ENCODE measurements around the gene IRX5. TPM values are rescaled to one million over a fixed set of nuclear protein-coding genes. Genes with fewer than 3 reads are reported as not detected.

The IRX5 gene
- total RNA-seq, 3 donors from 2014 or later = 10.9 to 119 (median 59.0) TPM

DNA sequence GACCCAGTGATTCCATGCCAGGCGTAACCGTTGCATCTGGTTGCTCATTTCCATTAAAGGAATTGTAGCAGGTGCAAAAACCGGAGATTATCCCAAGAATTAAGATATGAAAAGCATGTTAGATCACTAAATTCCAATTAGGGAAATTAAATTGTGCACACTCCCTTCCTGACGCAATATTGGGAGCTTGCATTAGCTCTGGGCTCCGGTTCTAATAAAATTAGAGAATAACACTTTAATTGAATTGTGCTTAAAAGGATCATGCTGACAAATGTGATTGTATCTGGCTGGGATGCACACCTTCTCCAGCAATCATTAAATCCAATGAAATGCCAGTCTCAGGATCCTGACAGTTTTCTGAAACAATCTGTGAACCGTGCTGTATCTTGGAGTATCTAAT is 38.1 kb downstream of the IRX5 start:
- no peak for TF ChIP-seq POLR2A (IDR thresholded peaks at IDR 0.05)
- TF ChIP-seq POLR2AphosphoS5 (IDR thresholded peaks at IDR 0.05) = no peak
- TF ChIP-seq, protein P1, sequence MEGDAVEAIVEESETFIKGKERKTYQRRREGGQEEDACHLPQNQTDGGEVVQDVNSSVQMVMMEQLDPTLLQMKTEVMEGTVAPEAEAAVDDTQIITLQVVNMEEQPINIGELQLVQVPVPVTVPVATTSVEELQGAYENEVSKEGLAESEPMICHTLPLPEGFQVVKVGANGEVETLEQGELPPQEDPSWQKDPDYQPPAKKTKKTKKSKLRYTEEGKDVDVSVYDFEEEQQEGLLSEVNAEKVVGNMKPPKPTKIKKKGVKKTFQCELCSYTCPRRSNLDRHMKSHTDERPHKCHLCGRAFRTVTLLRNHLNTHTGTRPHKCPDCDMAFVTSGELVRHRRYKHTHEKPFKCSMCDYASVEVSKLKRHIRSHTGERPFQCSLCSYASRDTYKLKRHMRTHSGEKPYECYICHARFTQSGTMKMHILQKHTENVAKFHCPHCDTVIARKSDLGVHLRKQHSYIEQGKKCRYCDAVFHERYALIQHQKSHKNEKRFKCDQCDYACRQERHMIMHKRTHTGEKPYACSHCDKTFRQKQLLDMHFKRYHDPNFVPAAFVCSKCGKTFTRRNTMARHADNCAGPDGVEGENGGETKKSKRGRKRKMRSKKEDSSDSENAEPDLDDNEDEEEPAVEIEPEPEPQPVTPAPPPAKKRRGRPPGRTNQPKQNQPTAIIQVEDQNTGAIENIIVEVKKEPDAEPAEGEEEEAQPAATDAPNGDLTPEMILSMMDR (IDR thresholded peaks at IDR 0.05) = no peak
- H3K4me1 ChIP-seq = no peaks in the 10 kb centered on the region
- H3K36me3 ChIP-seq = no peaks in the 10 kb centered on the region
- no peaks in the 10 kb centered on the region for H3K9me3 ChIP-seq
- intact Hi-C loops (cut with DNase I; ENCODE audit: low total_unique reads) = no loop called here
- no peaks in the 10 kb centered on the region for H3K27me3 ChIP-seq
- H3K4me3 ChIP-seq = no peak overlapping the region
- DNase-seq (ENCODE audit: low spot score in 2 of 2) = no peak
- no peak overlapping the region for H3K27ac ChIP-seq

DNA sequence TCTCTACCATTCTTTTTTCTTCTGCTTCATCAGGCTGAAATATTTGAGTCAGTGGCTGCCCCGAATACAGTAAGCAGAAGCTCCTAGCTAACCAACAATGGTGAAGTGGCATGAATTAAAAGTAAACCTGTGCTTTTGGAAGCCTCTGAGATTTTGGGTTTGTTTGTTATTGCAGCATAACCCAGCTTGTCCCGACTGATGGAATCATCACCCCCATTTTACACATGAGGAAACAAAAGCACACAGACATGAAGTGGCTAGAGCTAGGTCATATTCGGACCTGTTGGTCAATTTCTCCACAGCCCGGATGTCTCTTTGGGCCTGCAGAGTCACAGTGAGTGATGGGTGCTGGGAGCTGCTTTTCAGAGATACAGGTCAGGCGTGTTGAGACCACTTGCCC is 39.4 kb downstream of the IRX5 start:
- intact Hi-C loops (cut with DNase I; ENCODE audit: low total_unique reads) = no loop called here
- Histone ChIP-seq H3K36me3 (no peaks in the 10 kb centered on the region), H3K27me3 (no peaks in the 10 kb centered on the region), H3K4me1 (no peaks in the 10 kb centered on the region), H3K4me3 (no peak overlapping the region), H3K9me3 (no peaks in the 10 kb centered on the region), H3K27ac (no peak overlapping the region)
- TF ChIP-seq POLR2A (IDR thresholded peaks at IDR 0.05) = no peak
- TF ChIP-seq POLR2AphosphoS5 (IDR thresholded peaks at IDR 0.05) = no peak
- TF ChIP-seq, protein P1 (IDR thresholded peaks at IDR 0.05) = no peak
- no peak for DNase-seq (ENCODE audit: low spot score in 2 of 2)

DNA sequence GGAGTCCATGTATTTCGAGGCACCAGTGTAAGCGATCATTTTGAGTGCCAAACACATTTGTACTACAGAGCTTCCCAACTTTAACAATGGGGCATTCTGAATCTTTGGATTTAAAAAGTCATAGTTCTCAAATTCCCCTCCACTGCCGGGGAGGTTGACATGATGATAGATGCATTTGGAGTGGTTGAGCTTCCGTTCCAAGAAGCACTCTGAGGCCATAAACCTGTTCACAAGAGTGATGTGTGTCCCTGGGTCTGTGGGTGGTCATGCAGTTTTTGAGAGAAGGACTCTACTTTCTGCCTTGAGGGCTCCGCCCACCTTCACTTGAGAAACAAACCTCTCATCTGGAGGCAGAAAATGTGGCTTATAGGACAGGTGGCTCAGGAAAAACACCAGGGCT is 43.7 kb downstream of the IRX5 start:
- Histone ChIP-seq H3K27ac (no peak overlapping the region), H3K4me3 (no peak overlapping the region), H3K9me3 (no peaks in the 10 kb centered on the region), H3K4me1 (no peaks in the 10 kb centered on the region), H3K27me3 (no peaks in the 10 kb centered on the region), H3K36me3 (no peaks in the 10 kb centered on the region)
- TF ChIP-seq POLR2AphosphoS5 (IDR thresholded peaks at IDR 0.05) = no peak
- no peak for TF ChIP-seq POLR2A (IDR thresholded peaks at IDR 0.05)
- TF ChIP-seq, protein P1 (IDR thresholded peaks at IDR 0.05) = no peak
- intact Hi-C loops (cut with DNase I; ENCODE audit: low total_unique reads) = no loop called here
- no peak for DNase-seq (ENCODE audit: low spot score in 2 of 2)

DNA sequence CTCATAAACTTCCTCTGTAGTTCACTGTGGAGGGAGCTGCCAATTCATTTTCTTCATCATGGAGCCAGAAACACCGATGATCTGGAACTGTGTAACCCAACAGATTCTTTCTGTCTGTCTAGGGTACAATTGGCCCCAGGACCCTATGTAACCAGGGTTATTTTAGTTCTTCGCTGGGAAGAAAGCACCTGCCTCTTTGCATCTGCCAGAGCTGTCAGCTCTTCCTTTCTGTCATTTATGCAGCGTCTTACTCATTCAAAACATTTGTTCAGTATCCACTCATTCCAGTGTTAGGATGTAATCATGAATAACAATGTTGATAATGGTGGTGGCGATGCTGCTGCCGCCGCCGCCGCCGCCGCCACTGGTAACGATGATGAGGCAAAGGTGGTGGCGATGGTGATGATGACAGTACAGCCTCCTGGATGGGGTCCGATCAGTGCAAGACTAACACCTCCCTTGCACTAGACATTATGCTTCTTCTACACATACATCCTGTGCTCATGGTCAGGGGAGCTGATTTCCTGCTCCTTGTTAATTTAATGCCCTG is 46.1 kb downstream of the IRX5 start:
- Histone ChIP-seq H3K27me3 (no peaks in the 10 kb centered on the region), H3K27ac (no peak overlapping the region), H3K9me3 (no peaks in the 10 kb centered on the region), H3K36me3 (no peaks in the 10 kb centered on the region), H3K4me1 (no peaks in the 10 kb centered on the region), H3K4me3 (no peak overlapping the region)
- no peak for DNase-seq (ENCODE audit: low spot score in 2 of 2)
- TF ChIP-seq, protein P1 (IDR thresholded peaks at IDR 0.05) = no peak
- TF ChIP-seq POLR2A (IDR thresholded peaks at IDR 0.05) (no peak), POLR2AphosphoS5 (IDR thresholded peaks at IDR 0.05) (no peak)
- intact Hi-C loops (cut with DNase I; ENCODE audit: low total_unique reads) = no loop called here

DNA sequence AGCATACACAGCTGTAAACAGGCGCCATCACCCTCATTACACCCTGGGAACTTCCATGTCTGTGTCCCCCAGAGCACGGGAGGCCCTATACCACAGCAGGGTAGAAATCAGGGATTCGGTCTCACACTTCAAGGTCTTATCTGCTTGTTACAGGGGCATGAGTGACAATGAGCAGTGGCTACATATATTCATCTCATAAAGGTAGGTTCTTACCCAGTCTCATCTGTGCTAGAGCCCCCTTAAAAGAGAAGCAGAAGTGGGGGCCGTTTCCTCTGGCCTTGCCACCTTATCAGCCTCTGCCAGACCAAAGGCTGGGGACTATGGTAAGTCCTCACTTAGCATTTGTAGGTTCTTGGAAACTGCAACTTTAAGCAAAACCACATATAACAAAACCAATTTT is 46.5 kb downstream of the IRX5 start:
- H3K4me1 ChIP-seq = no peaks in the 10 kb centered on the region
- no peak overlapping the region for H3K27ac ChIP-seq
- no peak for DNase-seq (ENCODE audit: low spot score in 2 of 2)
- no peaks in the 10 kb centered on the region for H3K27me3 ChIP-seq
- H3K9me3 ChIP-seq = no peaks in the 10 kb centered on the region
- no peaks in the 10 kb centered on the region for H3K36me3 ChIP-seq
- TF ChIP-seq POLR2A (IDR thresholded peaks at IDR 0.05) (no peak), POLR2AphosphoS5 (IDR thresholded peaks at IDR 0.05) (no peak)
- TF ChIP-seq, protein P1 (IDR thresholded peaks at IDR 0.05) = no peak
- H3K4me3 ChIP-seq = no peak overlapping the region
- intact Hi-C loops (cut with DNase I; ENCODE audit: low total_unique reads) = no loop called here
